ENCODE data around the gene ZNF48.
A peak's percentile ranks its signal among the peaks of the same experiment; 100 is the strongest.
"Not testable (repeated sequence)": the region's sequence is repeated elsewhere in the genome, so short reads cannot be mapped to it uniquely, and the experiment has no call there.

Gene ZNF48

DNA sequence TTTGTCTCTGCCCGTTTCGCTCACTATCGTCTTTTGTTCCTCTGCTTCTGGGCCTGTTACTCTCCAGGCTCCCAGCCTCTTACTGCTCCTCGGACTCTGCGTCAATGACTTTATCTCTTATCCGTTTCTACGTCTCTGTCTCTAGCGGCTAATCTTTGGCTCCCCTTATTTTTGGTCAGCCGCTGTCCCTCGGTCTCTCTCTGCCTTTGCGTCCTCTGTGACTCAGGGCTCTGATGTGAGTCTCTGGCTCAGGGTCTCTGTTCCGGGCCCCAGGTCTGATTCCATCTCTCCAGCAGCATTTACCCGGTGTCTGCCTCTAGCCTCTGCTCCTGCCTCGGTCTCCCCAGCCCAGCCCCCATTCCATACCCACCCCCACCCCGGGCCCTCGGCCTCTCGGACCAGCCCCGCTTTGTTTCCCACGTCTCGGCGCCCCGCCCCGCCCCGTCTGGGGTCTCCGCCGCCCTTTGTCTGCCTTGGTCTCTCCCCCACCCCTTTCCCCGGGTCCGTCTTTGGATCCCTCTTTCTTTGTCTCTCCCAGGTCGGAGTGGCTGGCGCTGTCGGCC, 547 bp upstream of the ZNF48 start:
- Histone ChIP-seq H3K27ac (ENCODE audit: insufficient read depth, low read length, poor library complexity, severe bottlenecking) (peak overlapping the region; percentile 58), H3K4me3 (ENCODE audit: insufficient read depth, low read depth, low read length, poor library complexity, severe bottlenecking) (peak overlapping the region; percentile 71), H3K36me3 (ENCODE audit: control insufficient read depth, insufficient read depth, low read length) (peaks cover 14% of the 10 kb centered on the region), H3K9me3 (ENCODE audit: control insufficient read depth, low read length) (no peaks in the 10 kb centered on the region), H3K4me1 (ENCODE audit: control insufficient read depth, insufficient read depth, low read length, poor library complexity, severe bottlenecking) (peaks cover 11% of the 10 kb centered on the region), H3K27me3 (replicated peaks; ENCODE audit: control insufficient read depth, insufficient read depth, low read length, poor library complexity, severe bottlenecking) (no peaks in the 10 kb centered on the region)
- DNase-seq, result no peak

DNA sequence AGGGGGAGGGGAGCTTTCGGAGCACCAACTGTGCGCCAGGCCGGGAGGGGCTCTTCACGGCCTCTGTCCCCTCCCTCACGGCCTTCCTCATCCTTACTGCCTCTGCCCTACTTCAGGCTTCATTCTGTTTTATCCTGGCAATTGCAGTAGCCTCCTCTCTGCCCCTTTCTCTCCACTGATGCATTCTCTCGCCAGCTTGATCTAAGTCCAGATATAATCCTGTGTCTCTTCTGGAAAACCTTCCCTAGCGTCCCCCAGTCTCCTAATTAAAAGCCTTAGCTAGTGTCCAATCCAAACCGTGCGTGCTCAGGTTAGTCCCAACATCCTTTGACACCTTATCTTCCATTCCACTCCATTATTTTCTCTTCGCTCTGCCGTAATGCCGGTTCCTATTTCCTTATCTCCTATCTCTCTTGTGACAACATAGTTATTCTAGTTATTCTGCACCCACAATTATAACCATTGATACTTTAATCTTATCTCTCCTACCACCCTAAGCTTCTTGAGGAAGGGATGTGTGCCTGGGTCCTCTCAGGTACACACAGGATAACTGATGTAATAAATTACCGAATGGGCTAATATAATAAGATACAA, 869 bp downstream of the ZNF48 start:
- Histone ChIP-seq H3K4me1 (ENCODE audit: control insufficient read depth, insufficient read depth, low read length, poor library complexity, severe bottlenecking) (peaks cover 18% of the 10 kb centered on the region), H3K36me3 (ENCODE audit: control insufficient read depth, insufficient read depth, low read length) (peaks cover 14% of the 10 kb centered on the region), H3K27ac (ENCODE audit: insufficient read depth, low read length, poor library complexity, severe bottlenecking) (peak overlapping the region; percentile 61), H3K9me3 (ENCODE audit: control insufficient read depth, low read length) (no peaks in the 10 kb centered on the region), H3K4me3 (ENCODE audit: insufficient read depth, low read depth, low read length, poor library complexity, severe bottlenecking) (peak overlapping the region; percentile 71), H3K27me3 (replicated peaks; ENCODE audit: control insufficient read depth, insufficient read depth, low read length, poor library complexity, severe bottlenecking) (no peaks in the 10 kb centered on the region)
- DNase-seq, result no peak

DNA sequence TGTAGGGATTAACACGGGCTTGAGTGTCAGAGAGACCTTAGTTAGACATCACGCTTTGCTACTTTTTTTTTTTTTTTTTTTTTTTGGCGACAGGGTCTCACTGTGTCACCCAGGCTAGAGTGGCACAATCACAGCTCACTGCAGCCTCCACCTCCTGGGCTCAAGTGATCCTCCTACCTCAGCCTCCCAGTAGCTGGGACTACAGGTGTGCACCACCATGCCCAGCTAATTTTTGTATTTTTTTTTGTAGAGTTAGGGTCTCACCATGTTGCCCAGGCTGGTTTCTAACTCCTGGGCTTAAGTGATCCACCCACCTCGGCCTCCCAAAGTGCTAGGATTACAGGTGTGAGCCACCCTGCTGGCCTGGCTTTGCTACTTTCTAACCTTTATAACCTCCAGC, 1.4 kb downstream of the ZNF48 start:
- H3K27ac ChIP-seq (ENCODE audit: insufficient read depth, low read length, poor library complexity, severe bottlenecking); H3K9me3 ChIP-seq (ENCODE audit: control insufficient read depth, low read length); H3K27me3 ChIP-seq (replicated peaks; ENCODE audit: control insufficient read depth, insufficient read depth, low read length, poor library complexity, severe bottlenecking); H3K4me3 ChIP-seq (ENCODE audit: insufficient read depth, low read depth, low read length, poor library complexity, severe bottlenecking); DNase-seq: not testable (repeated sequence)
- Histone ChIP-seq H3K4me1 (ENCODE audit: control insufficient read depth, insufficient read depth, low read length, poor library complexity, severe bottlenecking) (peaks cover 18% of the 10 kb centered on the region), H3K36me3 (ENCODE audit: control insufficient read depth, insufficient read depth, low read length) (peaks cover 14% of the 10 kb centered on the region)

DNA sequence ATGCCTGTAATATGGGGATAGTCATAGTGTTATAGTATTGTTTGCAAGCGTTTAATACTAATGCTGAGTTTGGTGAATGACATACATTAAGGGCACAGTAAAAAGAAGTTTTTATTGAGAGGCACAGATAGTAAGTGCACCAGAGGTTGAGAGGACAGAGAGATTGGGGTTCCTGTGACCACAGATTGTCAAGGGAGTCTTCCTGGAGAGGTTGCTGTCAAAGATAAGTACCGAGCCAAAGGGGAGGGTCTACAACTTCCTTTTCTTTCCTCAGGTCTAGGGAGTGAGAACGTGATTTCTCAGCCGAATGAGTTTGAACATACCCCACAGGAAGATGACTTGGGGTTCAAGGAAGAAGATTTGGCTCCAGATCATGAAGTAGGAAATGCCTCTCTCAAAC, 1.8 kb downstream of the ZNF48 start:
- no peak overlapping the region for H3K4me3 ChIP-seq (ENCODE audit: insufficient read depth, low read depth, low read length, poor library complexity, severe bottlenecking)
- peaks cover 18% of the 10 kb centered on the region for H3K4me1 ChIP-seq (ENCODE audit: control insufficient read depth, insufficient read depth, low read length, poor library complexity, severe bottlenecking)
- peaks cover 14% of the 10 kb centered on the region for H3K36me3 ChIP-seq (ENCODE audit: control insufficient read depth, insufficient read depth, low read length)
- no peak for DNase-seq
- H3K9me3 ChIP-seq (ENCODE audit: control insufficient read depth, low read length), result no peaks in the 10 kb centered on the region
- H3K27me3 ChIP-seq (replicated peaks; ENCODE audit: control insufficient read depth, insufficient read depth, low read length, poor library complexity, severe bottlenecking), result no peaks in the 10 kb centered on the region
- no peak overlapping the region for H3K27ac ChIP-seq (ENCODE audit: insufficient read depth, low read length, poor library complexity, severe bottlenecking)

DNA sequence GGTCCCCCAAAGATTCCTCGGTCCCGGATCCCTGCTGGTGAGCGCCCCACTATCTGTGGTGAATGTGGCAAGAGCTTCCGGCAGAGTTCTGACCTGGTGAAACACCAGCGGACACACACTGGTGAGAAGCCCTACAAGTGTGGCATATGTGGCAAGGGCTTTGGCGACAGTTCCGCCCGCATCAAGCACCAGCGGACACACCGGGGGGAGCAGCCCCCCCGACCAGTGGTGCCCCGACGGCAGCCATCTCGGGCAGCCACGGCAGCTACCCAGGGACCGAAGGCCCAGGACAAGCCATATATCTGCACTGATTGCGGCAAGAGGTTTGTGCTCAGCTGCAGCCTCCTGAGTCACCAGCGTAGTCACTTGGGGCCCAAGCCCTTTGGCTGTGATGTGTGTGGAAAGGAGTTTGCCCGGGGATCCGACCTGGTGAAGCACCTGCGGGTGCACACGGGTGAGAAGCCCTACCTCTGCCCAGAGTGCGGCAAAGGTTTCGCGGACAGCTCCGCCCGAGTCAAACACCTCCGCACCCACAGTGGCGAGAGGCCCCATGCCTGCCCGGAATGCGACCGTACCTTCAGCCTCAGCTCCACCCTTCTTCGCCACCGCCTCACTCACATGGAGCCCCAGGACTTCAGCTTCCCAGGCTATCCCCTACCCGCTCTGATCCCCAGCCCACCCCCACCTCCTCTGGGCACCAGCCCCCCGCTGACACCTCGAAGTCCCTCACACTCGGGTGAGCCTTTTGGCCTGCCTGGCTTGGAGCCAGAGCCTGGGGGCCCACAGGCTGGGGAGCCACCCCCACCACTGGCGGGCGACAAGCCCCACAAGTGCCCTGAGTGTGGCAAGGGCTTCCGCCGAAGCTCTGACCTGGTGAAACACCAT, 2.8 kb downstream of the ZNF48 start:
- DNase-seq, result no peak
- Histone ChIP-seq H3K4me1 (ENCODE audit: control insufficient read depth, insufficient read depth, low read length, poor library complexity, severe bottlenecking) (peaks cover 18% of the 10 kb centered on the region), H3K27me3 (replicated peaks; ENCODE audit: control insufficient read depth, insufficient read depth, low read length, poor library complexity, severe bottlenecking) (no peaks in the 10 kb centered on the region), H3K36me3 (ENCODE audit: control insufficient read depth, insufficient read depth, low read length) (peaks cover 14% of the 10 kb centered on the region), H3K4me3 (ENCODE audit: insufficient read depth, low read depth, low read length, poor library complexity, severe bottlenecking) (no peak overlapping the region), H3K27ac (ENCODE audit: insufficient read depth, low read length, poor library complexity, severe bottlenecking) (no peak overlapping the region), H3K9me3 (ENCODE audit: control insufficient read depth, low read length) (no peaks in the 10 kb centered on the region)

DNA sequence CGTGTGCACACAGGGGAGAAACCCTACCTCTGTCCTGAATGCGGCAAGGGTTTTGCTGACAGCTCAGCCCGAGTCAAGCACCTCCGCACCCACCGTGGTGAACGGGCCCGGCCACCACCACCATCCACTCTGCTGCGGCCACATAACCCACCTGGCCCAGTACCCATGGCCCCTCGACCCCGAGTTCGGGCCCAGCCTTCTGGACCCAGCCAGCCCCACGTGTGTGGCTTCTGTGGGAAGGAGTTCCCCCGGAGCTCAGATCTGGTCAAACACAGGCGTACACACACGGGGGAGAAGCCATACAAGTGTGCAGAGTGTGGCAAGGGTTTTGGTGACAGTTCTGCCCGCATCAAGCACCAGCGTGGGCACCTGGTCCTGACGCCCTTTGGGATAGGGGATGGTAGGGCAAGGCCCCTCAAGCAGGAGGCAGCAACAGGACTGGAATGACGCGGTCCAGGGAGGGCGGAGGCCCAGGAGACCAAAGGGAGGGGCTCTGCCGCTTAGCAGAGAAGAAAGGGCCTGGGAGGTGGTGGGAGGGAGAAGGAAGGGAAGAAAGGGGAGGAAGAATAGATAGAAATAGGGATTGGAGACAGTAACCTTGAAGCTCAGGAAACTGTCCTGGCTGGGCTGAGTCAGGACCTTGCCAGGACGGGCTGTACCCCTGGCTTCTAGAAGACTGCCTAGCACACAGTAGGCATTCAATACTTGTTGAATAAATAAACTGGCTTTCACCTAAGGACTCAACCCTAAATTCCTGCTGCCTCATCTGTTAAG, 3.6 kb downstream of the ZNF48 start:
- H3K36me3 ChIP-seq (ENCODE audit: control insufficient read depth, insufficient read depth, low read length), result peaks cover 14% of the 10 kb centered on the region
- no peaks in the 10 kb centered on the region for H3K27me3 ChIP-seq (replicated peaks; ENCODE audit: control insufficient read depth, insufficient read depth, low read length, poor library complexity, severe bottlenecking)
- H3K9me3 ChIP-seq (ENCODE audit: control insufficient read depth, low read length), result no peaks in the 10 kb centered on the region
- peak overlapping the region; percentile 30 for H3K27ac ChIP-seq (ENCODE audit: insufficient read depth, low read length, poor library complexity, severe bottlenecking)
- DNase-seq, result no peak
- peaks cover 18% of the 10 kb centered on the region for H3K4me1 ChIP-seq (ENCODE audit: control insufficient read depth, insufficient read depth, low read length, poor library complexity, severe bottlenecking)
- no peak overlapping the region for H3K4me3 ChIP-seq (ENCODE audit: insufficient read depth, low read depth, low read length, poor library complexity, severe bottlenecking)

DNA sequence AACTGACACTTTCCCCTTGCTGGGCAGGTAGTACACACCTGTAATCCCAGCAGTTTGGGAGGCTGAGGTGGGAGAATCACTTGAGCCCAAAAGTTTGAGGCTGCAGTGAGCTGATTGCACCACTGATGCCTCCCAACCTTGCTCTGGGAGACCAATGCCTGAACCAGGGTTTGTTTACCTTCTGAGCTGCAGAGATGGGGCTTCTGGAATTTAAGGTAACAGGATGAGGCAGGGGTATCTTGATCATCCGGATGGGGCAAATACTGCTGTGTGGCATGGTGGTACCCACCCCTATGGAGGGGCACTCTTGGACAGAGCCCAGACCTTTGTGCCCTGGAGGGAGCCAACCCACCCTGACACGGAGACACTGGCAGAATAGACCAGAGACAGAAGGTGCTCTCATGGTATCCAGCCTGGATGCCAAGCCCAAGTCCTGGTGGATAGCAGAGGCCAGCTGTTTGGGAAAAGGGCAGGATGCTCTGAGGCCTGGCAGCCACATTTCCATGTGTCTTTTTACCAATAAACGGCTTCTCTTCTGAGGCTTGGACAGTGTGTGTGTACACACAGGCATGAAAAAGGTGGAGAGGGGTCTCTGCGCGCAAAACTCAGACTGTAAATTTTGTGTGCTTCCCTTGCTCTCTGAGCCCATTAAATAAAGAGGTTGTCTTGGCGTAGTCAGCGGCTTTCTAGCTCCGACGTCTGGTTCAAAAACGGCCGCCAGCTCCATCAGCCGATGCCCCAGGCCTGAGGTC, 4.4 kb downstream of the ZNF48 start:
- peak overlapping the region; percentile 75 for H3K4me3 ChIP-seq (ENCODE audit: insufficient read depth, low read depth, low read length, poor library complexity, severe bottlenecking)
- DNase-seq, result no peak
- peaks cover 14% of the 10 kb centered on the region for H3K36me3 ChIP-seq (ENCODE audit: control insufficient read depth, insufficient read depth, low read length)
- H3K27me3 ChIP-seq (replicated peaks; ENCODE audit: control insufficient read depth, insufficient read depth, low read length, poor library complexity, severe bottlenecking), result no peaks in the 10 kb centered on the region
- peaks cover 18% of the 10 kb centered on the region for H3K4me1 ChIP-seq (ENCODE audit: control insufficient read depth, insufficient read depth, low read length, poor library complexity, severe bottlenecking)
- peak overlapping the region; percentile 30 for H3K27ac ChIP-seq (ENCODE audit: insufficient read depth, low read length, poor library complexity, severe bottlenecking)
- H3K9me3 ChIP-seq (ENCODE audit: control insufficient read depth, low read length), result no peaks in the 10 kb centered on the region

DNA sequence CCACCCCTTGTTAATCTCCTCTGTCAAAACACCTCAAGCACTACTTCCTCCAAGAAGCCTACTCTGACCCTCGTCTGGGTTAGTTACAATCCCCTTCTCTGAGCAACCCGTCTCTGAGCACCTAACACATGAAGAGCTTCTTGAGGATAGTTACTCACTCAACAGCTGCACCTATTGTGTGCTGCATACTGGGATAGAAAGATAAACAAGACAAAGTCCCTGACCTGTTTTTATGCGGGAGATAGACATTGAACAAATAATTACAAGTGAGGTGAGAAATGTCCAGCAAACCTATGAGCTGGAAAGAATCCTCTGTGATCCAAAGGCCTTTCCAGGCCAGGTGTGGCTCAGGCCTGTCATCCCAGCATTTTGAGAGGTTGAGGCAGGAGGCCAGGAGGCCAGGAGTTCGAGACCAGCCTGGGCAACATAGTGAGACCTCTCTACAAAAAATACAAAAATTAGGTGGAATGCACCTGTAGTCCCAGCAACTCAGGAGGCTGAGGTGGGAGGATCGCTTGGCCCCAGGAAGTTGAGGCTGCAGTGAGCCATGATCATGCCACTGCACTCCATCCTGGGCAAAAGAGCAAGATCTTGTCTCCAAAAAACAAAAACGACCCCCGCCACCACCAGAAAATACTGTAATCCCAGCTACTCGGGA, 6.7 kb downstream of the ZNF48 start:
- DNase-seq, result no peak
- Histone ChIP-seq H3K27ac (ENCODE audit: insufficient read depth, low read length, poor library complexity, severe bottlenecking) (no peak overlapping the region), H3K27me3 (replicated peaks; ENCODE audit: control insufficient read depth, insufficient read depth, low read length, poor library complexity, severe bottlenecking) (no peaks in the 10 kb centered on the region), H3K36me3 (ENCODE audit: control insufficient read depth, insufficient read depth, low read length) (peaks cover 14% of the 10 kb centered on the region), H3K4me1 (ENCODE audit: control insufficient read depth, insufficient read depth, low read length, poor library complexity, severe bottlenecking) (peaks cover 14% of the 10 kb centered on the region), H3K4me3 (ENCODE audit: insufficient read depth, low read depth, low read length, poor library complexity, severe bottlenecking) (no peak overlapping the region), H3K9me3 (ENCODE audit: control insufficient read depth, low read length) (no peaks in the 10 kb centered on the region)

DNA sequence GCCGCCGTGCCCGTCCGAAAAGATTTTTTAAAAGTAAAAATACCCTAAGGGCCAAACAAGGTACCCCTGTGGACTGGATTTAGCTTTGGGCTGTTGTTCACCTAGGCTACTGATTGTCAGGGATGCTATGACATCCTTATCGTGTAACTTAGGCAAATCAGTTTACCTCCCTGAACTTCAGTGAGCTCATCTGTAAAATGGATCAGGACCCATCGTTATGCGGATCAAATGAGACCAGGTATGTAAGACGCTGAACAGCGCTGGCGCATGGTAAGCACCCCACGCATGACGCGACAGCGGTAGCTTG, 11.5 kb downstream of the ZNF48 start:
- Histone ChIP-seq H3K36me3 (ENCODE audit: control insufficient read depth, insufficient read depth, low read length) (no peaks in the 10 kb centered on the region), H3K4me3 (ENCODE audit: insufficient read depth, low read depth, low read length, poor library complexity, severe bottlenecking) (peak overlapping the region; percentile 77), H3K27me3 (replicated peaks; ENCODE audit: control insufficient read depth, insufficient read depth, low read length, poor library complexity, severe bottlenecking) (no peaks in the 10 kb centered on the region), H3K27ac (ENCODE audit: insufficient read depth, low read length, poor library complexity, severe bottlenecking) (peak overlapping the region; percentile 51), H3K9me3 (ENCODE audit: control insufficient read depth, low read length) (no peaks in the 10 kb centered on the region), H3K4me1 (ENCODE audit: control insufficient read depth, insufficient read depth, low read length, poor library complexity, severe bottlenecking) (peaks cover 18% of the 10 kb centered on the region)
- DNase-seq, result no peak
